DND-41 (cell line): ENCODE data around the gene INSIG2.

Experiments used
- ATAC-seq: fragments of 200-7000 bp; cut with Tn5 transposase; 3 replicates; pipeline ENCODE4 v1.9.1; 2021; ENCODE audit warnings: low read depth; ENCODE audit not compliant: insufficient read depth
- DNase-seq: peaks from one replicate; pipeline ENCODE4 v3.0.0-alpha.2; 2020
- H2AFZ ChIP-seq: 2 replicates; pipeline ENCODE4 v1.6.0; 2012; ENCODE audit warnings: low read depth, low read length
- H3K27ac ChIP-seq: 2 replicates; pipeline ENCODE4 v1.5.1; 2012; ENCODE audit warnings: low read length, inconsistent platforms
- H3K27me3 ChIP-seq: fragments of 200-600 bp; sonication (generic); 2 replicates; pipeline ENCODE4 v1.6.0; 2012; ENCODE audit warnings: low read length, mild to moderate bottlenecking, inconsistent platforms; ENCODE audit not compliant: insufficient read depth, poor library complexity
- H3K36me3 ChIP-seq: 2 replicates; pipeline ENCODE4 v1.5.1; 2012; ENCODE audit warnings: low read length, inconsistent platforms; ENCODE audit not compliant: insufficient read depth
- H3K4me1 ChIP-seq: 2 replicates; pipeline ENCODE4 v1.5.1; 2012; ENCODE audit warnings: mild to moderate bottlenecking, low read length; ENCODE audit not compliant: insufficient read depth
- H3K4me2 ChIP-seq: 2 replicates; pipeline ENCODE4 v1.6.0; 2012; ENCODE audit warnings: mild to moderate bottlenecking, moderate library complexity, low read length, inconsistent platforms; ENCODE audit not compliant: insufficient read depth
- H3K4me3 ChIP-seq, 2 experiments: fragments of 200-600 bp in 1 of 2; shearing (Covaris generic) in 1 of 2; 2 replicates each; pipeline ENCODE4 v1.5.1; 2012 to 2016; ENCODE audit warnings: inconsistent platforms in 2 of 2, low read length in 2 of 2, mild to moderate bottlenecking in 2 of 2, low read depth in 1 of 2, moderate library complexity in 1 of 2
- H3K79me2 ChIP-seq: 2 replicates; pipeline ENCODE4 v1.6.0; 2012; ENCODE audit warnings: low read length, inconsistent platforms; ENCODE audit not compliant: insufficient read depth
- H3K9ac ChIP-seq: 2 replicates; pipeline ENCODE4 v1.6.0; 2012; ENCODE audit warnings: low read depth, mild to moderate bottlenecking, inconsistent platforms, low read length, moderate library complexity
- H3K9me3 ChIP-seq: 2 replicates; pipeline ENCODE4 v1.5.1; 2012; ENCODE audit warnings: low read length, moderate library complexity, mild to moderate bottlenecking, inconsistent platforms; ENCODE audit not compliant: insufficient read depth, severe bottlenecking
- H4K20me1 ChIP-seq: 2 replicates; pipeline ENCODE4 v1.6.0; 2012; ENCODE audit warnings: low read length; ENCODE audit not compliant: insufficient read depth
- CTCF ChIP-seq: IDR thresholded peaks from 2 replicates; pipeline ENCODE4 v1.5.1; 2012; ENCODE audit warnings: borderline replicate concordance, low read length, moderate library complexity, mild to moderate bottlenecking; ENCODE audit not compliant: poor library complexity, severe bottlenecking; ENCODE audit errors: extremely low read depth
- EZH2 ChIP-seq: IDR thresholded peaks from 3 replicates; pipeline ENCODE4 v1.6.1; 2012; ENCODE audit warnings: borderline replicate concordance, low read depth, mild to moderate bottlenecking, moderate library complexity, low read length, inconsistent platforms; ENCODE audit not compliant: severe bottlenecking

INSIG2 gene

GRCh38 chr2:118145207-118145606, 56.9 kb downstream of the INSIG2 start:
- TF ChIP-seq CTCF: no peak
- TF ChIP-seq EZH2: no peak

GRCh38 chr2:118145806-118146205, 57.5 kb downstream of the INSIG2 start:
- DNase-seq: no peak
- Histone ChIP-seq H3K4me2 (no peak overlapping the region), H3K27me3 (no peaks in the 10 kb centered on the region), H3K9me3 (no peaks in the 10 kb centered on the region), H2AFZ (no peak overlapping the region), H3K79me2 (no peaks in the 10 kb centered on the region), H4K20me1 (no peaks in the 10 kb centered on the region), H3K9ac (no peak overlapping the region), H3K4me1 (no peaks in the 10 kb centered on the region), H3K27ac (no peak overlapping the region), H3K4me3 (no peak overlapping the region), H3K36me3 (no peaks in the 10 kb centered on the region)
- TF ChIP-seq EZH2 (no peak), CTCF (no peak)
- no peak for ATAC-seq

More at GRCh38 chr2:118145207-118145606, 56.9 kb downstream of the INSIG2 start:
- Histone ChIP-seq H3K4me1 (no peaks in the 10 kb centered on the region), H3K9me3 (no peaks in the 10 kb centered on the region), H3K27me3 (no peaks in the 10 kb centered on the region), H3K36me3 (no peaks in the 10 kb centered on the region), H3K9ac (no peak overlapping the region), H3K4me3 (no peak overlapping the region), H2AFZ (no peak overlapping the region), H3K79me2 (no peaks in the 10 kb centered on the region), H3K27ac (no peak overlapping the region), H3K4me2 (no peak overlapping the region), H4K20me1 (no peaks in the 10 kb centered on the region)
- ATAC-seq: no peak
- DNase-seq: no peak

- no peak overlapping the region for H3K4me3 ChIP-seq
- H3K9ac ChIP-seq: no peak overlapping the region
- H3K4me2 ChIP-seq: no peak overlapping the region
- no peaks in the 10 kb centered on the region for H3K36me3 ChIP-seq
- H3K27me3 ChIP-seq: no peaks in the 10 kb centered on the region
- no peak overlapping the region for H3K27ac ChIP-seq
- no peak for TF ChIP-seq CTCF
- no peak for TF ChIP-seq EZH2
- no peak overlapping the region for H2AFZ ChIP-seq
- no peaks in the 10 kb centered on the region for H3K9me3 ChIP-seq
- H3K79me2 ChIP-seq: no peaks in the 10 kb centered on the region
- H3K4me1 ChIP-seq: no peaks in the 10 kb centered on the region
- H4K20me1 ChIP-seq: no peaks in the 10 kb centered on the region
- ATAC-seq (no peak), DNase-seq (no peak)
These were observed 58.3 kb downstream of the INSIG2 start for GRCh38 chr2:118146315-118147283.
